T-helper 1 cell treated with Interleukin-12 subunit alpha and Interleukin-12 subunit beta and Interleukin-4 antibody, amounts not matched to agents 30 ng/mL and 1 ng/mL, for 36 hours (primary cell): ENCODE data around the gene NAA25. TPM values are rescaled to one million over a fixed set of nuclear protein-coding genes. Genes with fewer than 3 reads are reported as not detected.

ENCODE experiments used
- intact Hi-C: fragments of 100-400 bp; cut with micrococcal nuclease; formaldehyde crosslinking; loops from one replicate; pipeline ENCODE4 v1.15.1; 2024
- total RNA-seq: library from RNA; stranded (reverse); gene quantifications from 2 replicates; pipeline ENCODE4 v1.2.3, GENCODE V29; 2022

The NAA25 gene
- total RNA-seq, 1 donor from 2014 or later: 45.4 TPM

- intact Hi-C loops: loop anchor here (2.0 to 5.0 kb wide), 3 partner anchors 135 to 395 kb away; partner anchors contain the start of genes MAPKAPK5 and TRAFD1
Observed at GRCh38 chr12:111991946-111992345, 116.6 kb downstream of the NAA25 start.

GRCh38 chr12:111991535-111991934 lies 117.0 kb downstream of the NAA25 start:
- intact Hi-C loops: loop anchor here (5.0 kb wide), 2 partner anchors 136 to 149 kb away; partner anchors contain the start of genes MAPKAPK5 and TRAFD1

- intact Hi-C loops: no loop called here
Observed at GRCh38 chr12:111984820-111985219, 123.8 kb downstream of the NAA25 start.

- intact Hi-C loops: no loop called here
Observed at GRCh38 chr12:111981987-111982386, 126.6 kb downstream of the NAA25 start.

- intact Hi-C loops: no loop called here
Observed at GRCh38 chr12:111980598-111980997, 128.0 kb downstream of the NAA25 start.

GRCh38 chr12:111978545-111978944 lies 130.0 kb downstream of the NAA25 start:
- intact Hi-C loops: no loop called here

- intact Hi-C loops: no loop called here
Observed at GRCh38 chr12:111976860-111977259, 131.7 kb downstream of the NAA25 start.

Other genes with a start within 250 kb of the NAA25 start
- 11.2 and 12.0 TPM in 2 replicates for gene TMEM116, start 95.6 kb downstream of the NAA25 start, total RNA-seq
- gene ERP29, start 95.4 kb downstream of the NAA25 start, total RNA-seq: 111 and 113 TPM in 2 replicates
- 94.9 and 98.6 TPM in 2 replicates for gene TRAFD1, start 16.8 kb upstream of the NAA25 start, total RNA-seq